Heart left ventricle (tissue), 13 donors: ENCODE measurements around the gene KANK2.

Experiments used
- CTCF ChIP-seq, 12 donors: fragments of 200-600 bp; sonication (generic) in 4 of 12; IDR thresholded peaks; one replicate each; pipeline versions ENCODE4 v1.5.0 to v1.8.0; 2018 to 2022; ENCODE audit warnings: antibody characterized with exemption in 12 of 12, mild to moderate bottlenecking in 5 of 12
- POLR2A ChIP-seq, 2 donors: fragments of 450-650 bp; IDR thresholded peaks; one replicate each; pipeline ENCODE4 v1.6.1; 2017; ENCODE audit warnings: antibody characterized with exemption in 2 of 2, mild to moderate bottlenecking in 2 of 2, moderate library complexity in 2 of 2
- donor health status: ischemic (EF 13 %, LVEDD 7.1; RV severe dilation, severe dysfunction).
- donor health status: DM: no; HTN: yes; CAD: no.
- donor health status: DM: no; HTN: no; CAD: no.
- donor health status: ischemic (EF 25% LVEDD 6.9; RV normal size, moderate dysfunction).
- donor health status: ischemic (EF 25% LVEDD 5.7; RV mildly dilated, moderate dysfunction).
- donor health status: ischemic (EF 35%, LVEDD 5.7; RV mildly dilated, moderate dysfunction).
- donor health status: nonischemic (EF 11% LVEDD 7.7; RV severe dilation, severe dysfunction).
- donor health status: DM: yes; HTN: yes; CAD: no.
- donor health status: PGD.
- donor health status: ischemic (EF 29% LVEDD 5.4; RV normal size, mild dysfunction).
- donor health status: nonischemic (EF 23%, LVEDD 6.1; RV moderate dilation, normal function).

- no peak for TF ChIP-seq CTCF (IDR thresholded peaks at IDR 0.05)
- no peak for TF ChIP-seq POLR2A (IDR thresholded peaks at IDR 0.05)
These were observed 46.2 kb downstream of the KANK2 start for GRCh38 chr19:11151181-11151580.
